GM12874 (cell line): ENCODE results near the gene RAB4B.

Experiments used
- TF ChIP-seq, protein P1 (sequence below): IDR thresholded peaks from 2 replicates; pipeline ENCODE4 v1.5.1; 2011; ENCODE audit warnings: low read depth, mild to moderate bottlenecking, control low read depth, low read length, moderate library complexity; ENCODE audit not compliant: insufficient read depth

Gene RAB4B

DNA sequence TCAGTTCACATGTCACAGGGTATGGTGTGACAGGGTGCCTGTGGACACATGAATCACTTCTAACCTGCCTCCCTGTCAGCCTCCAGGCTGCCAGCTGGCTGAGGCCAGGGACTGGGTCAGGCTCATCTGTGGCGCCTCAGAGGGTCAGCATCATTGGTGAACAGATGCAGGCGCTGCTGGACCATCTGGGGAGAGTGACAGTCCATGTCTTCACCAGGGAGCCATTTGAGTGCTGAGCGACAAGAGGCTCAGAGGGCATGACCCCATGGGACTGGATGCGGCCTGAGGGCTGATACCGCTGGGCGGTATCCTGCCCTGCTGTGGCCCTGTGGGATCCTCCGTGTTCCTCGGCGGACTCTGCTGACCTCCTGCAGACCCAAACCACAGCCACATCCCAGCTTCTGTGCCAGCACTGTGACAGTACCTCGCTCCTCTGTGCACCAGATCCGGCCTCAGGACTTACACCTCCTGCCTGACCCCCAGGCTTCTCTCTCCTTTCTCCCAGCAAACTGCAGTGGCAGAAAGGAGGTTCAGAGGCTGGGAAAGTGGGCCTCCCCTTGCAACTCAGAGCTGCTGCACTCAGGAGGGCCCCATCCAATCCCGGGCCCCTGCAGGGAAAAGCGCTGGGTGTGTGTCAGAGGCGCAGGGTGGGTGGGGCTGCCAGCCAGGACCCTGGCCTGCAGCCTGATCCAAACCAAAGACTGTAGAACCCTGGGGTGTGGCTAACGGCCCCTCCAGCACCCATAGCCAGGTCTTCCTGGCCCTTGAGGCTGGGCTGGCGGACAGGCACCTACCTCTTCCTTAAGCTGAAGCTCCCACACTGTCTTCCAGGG is 38.0 kb upstream of the RAB4B start:
- TF ChIP-seq, protein P1, sequence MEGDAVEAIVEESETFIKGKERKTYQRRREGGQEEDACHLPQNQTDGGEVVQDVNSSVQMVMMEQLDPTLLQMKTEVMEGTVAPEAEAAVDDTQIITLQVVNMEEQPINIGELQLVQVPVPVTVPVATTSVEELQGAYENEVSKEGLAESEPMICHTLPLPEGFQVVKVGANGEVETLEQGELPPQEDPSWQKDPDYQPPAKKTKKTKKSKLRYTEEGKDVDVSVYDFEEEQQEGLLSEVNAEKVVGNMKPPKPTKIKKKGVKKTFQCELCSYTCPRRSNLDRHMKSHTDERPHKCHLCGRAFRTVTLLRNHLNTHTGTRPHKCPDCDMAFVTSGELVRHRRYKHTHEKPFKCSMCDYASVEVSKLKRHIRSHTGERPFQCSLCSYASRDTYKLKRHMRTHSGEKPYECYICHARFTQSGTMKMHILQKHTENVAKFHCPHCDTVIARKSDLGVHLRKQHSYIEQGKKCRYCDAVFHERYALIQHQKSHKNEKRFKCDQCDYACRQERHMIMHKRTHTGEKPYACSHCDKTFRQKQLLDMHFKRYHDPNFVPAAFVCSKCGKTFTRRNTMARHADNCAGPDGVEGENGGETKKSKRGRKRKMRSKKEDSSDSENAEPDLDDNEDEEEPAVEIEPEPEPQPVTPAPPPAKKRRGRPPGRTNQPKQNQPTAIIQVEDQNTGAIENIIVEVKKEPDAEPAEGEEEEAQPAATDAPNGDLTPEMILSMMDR: no peak

DNA sequence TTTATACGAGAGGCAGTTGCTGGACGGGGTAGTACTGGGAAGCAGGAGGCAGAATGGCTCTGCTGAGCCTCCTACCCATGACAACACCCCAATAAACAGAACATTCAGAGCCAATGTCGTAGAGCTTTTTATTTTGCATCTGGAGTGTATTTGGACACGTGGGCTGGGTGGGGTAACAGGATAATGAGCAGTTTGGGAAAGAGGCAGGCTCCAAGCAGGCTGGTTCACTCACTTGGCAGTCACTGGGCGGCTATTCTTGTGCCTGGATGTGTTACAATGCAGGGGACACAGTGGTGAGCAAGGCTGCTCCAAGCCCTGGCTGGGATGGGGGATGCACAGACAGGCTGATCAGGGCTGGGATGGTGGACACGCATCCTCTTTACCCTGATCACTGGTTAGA is 37.3 kb upstream of the RAB4B start:
- TF ChIP-seq, protein P1: no peak

DNA sequence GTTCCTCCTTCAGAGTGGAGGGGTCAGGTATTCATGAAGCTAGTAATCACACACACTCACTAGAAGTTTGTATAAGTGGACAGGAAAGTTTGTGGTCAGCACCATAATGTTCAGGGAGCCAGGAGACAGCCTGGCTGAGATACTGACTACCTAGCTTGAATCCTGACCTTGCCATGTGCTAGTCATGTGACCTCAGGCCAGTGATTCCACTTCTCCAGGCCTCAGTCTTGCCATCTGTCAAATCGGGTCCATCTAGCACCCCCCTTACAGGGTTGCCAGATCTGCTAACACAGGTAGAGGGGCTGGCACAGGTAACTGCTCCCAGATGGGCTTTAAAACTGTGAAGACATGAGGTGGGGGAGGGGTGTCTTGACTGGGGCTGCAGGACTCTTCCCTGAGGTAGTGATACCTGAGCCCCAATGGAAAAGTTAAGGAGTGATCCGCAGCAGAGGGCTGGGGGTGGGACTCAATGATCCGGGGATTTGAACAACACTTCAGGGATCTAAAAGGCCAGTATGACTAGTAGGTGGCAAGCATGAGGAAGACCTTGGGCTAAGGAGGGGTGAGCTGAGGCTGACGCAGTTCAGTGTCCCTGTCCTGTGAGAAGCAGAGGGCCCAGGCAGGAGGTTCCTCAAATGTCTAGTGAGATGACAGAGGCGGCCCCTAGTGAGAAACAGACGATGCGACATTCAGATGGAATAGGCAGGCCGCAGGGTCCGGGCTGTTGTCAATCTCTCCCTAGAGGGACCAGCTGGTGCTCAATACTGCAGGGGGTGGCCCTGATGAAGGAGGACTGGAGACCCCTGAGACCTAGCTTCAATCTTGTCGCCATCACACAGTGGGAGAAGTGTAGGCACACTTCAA is 36.3 kb upstream of the RAB4B start:
- TF ChIP-seq, protein P1: no peak

DNA sequence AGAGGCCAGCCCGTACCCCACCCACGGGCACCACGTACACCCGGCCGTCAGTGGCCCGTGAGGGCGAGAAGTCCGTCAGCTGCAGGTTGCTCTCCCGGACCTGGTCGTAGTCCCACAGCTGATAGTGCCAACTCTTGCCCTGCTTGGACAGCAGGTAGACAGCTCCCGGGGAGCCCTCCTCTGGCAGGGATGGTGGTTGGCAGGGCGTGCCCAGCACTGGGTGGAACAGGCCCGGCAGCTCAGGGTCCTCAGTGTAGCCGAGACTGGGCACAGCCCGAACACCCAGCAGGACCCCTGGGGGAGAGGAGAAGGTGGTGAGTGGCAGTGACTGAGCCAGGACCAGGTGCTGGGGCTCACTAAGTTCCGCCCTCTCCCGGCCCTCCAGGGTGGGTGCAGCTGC is 35.6 kb upstream of the RAB4B start:
- TF ChIP-seq, protein P1: no peak

DNA sequence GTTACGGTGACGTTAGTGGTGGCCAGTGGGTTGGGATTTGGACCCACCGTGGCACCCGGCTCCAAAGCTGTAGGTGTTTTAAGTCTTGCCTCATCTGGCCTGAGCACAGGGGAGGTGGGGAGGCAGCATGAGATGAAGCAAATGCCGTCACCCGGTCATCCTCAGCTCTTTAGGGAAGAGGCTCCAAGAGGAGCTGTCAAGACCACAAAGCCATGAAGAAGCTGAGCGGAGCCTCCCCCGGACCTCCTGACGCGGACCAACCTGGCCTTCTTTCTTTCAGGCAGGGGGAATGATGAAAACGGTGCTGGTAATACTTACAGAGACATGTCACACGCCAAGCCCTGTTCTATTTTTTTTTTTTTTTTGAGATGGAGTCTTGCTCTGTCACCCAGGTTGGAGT is 35.2 kb upstream of the RAB4B start:
- TF ChIP-seq, protein P1: no peak

DNA sequence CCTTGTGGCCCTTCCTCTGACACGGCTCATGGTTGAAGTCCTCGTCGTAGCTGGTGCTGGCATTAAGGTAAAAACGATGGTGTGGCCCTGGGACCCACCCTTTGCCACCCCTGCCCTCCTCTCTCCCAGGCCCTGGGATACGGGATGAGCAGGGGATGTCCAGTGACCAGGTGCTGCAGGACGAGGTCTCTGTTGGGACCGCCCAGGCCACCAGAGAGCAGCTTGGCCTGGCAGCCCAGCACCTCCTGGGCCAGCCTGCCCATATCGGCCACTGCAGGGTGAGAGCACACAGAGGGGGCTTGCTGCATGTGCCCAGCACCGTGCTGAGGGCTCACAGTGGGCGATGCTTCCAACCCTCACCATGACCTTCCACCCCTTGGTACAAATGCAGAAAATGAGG is 34.1 kb upstream of the RAB4B start:
- TF ChIP-seq, protein P1: no peak
